Caco-2 (cell line): ENCODE data around the gene MYO1E. TPM values are rescaled to one million over a fixed set of nuclear protein-coding genes. Genes with fewer than 3 reads are reported as not detected.

ENCODE experiments used
- BruUV-seq: library from RNA; stranded (reverse); fragments of 400-500 nt; replicated peaks from 2 replicates; lab custom pipeline; 2021; lab: Mats Ljungman, UMichigan
- CTCF ChIA-PET: fragments of 300-600 bp; sonication (Branson Sonifier 250); formaldehyde crosslinking; loops from one replicate; lab custom pipeline; 2022; ENCODE audit warnings: antibody characterized with exemption; lab: Charles Lee
- POLR2A ChIA-PET: fragments of 300-600 bp; sonication (Branson Sonifier 250); formaldehyde crosslinking; loops from one replicate; lab custom pipeline; 2022; ENCODE audit warnings: antibody characterized with exemption; lab: Charles Lee
- DNase-seq, 2 experiments: peaks; one replicate each; pipeline versions ENCODE4 v3.0.0 to v3.0.0-alpha.2; 2020 to 2022
- H3K27me3 ChIP-seq: replicated peaks from 2 replicates; pipeline ENCODE4 v1.6.0; 2011; ENCODE audit warnings: low read length; ENCODE audit not compliant: control insufficient read depth, insufficient read depth
- H3K36me3 ChIP-seq: 2 replicates; pipeline ENCODE4 v1.5.1; 2011; ENCODE audit warnings: low read length; ENCODE audit not compliant: control insufficient read depth, insufficient read depth
- H3K4me1 ChIP-seq: fragments of 250-450 bp; sonication (Bioruptor Pico); 2 replicates; pipeline ENCODE4 v1.5.1; 2020; ENCODE audit warnings: mild to moderate bottlenecking
- H3K4me3 ChIP-seq: 2 replicates; pipeline ENCODE4 v1.5.1; 2011; ENCODE audit warnings: low read depth, mild to moderate bottlenecking, control low read depth, low read length
- H3K9me3 ChIP-seq: fragments of 250-450 bp; sonication (Bioruptor Pico); 2 replicates; pipeline ENCODE4 v1.5.1; 2020; ENCODE audit warnings: mild to moderate bottlenecking, moderate library complexity
- H3K27ac Mint-ChIP-seq: one replicate; pipeline ENCODE4 v1.8.0; 2022; ENCODE audit warnings: mixed read lengths; ENCODE audit not compliant: unreplicated experiment
- H3K27me3 Mint-ChIP-seq: one replicate; pipeline ENCODE4 v1.8.0; 2022; ENCODE audit warnings: mixed read lengths; ENCODE audit not compliant: insufficient read depth, unreplicated experiment
- H3K36me3 Mint-ChIP-seq: one replicate; pipeline ENCODE4 v1.8.0; 2022; ENCODE audit warnings: mild to moderate bottlenecking, mixed read lengths; ENCODE audit not compliant: insufficient read depth, unreplicated experiment
- H3K4me1 Mint-ChIP-seq: one replicate; pipeline ENCODE4 v1.8.0; 2022; ENCODE audit warnings: low read depth, mixed read lengths; ENCODE audit not compliant: unreplicated experiment
- H3K4me3 Mint-ChIP-seq: one replicate; pipeline ENCODE4 v1.8.0; 2022; ENCODE audit warnings: mild to moderate bottlenecking, moderate library complexity, mixed read lengths; ENCODE audit not compliant: unreplicated experiment
- H3K9me3 Mint-ChIP-seq: one replicate; pipeline ENCODE4 v1.8.0; 2022; ENCODE audit warnings: mixed read lengths; ENCODE audit not compliant: unreplicated experiment
- CTCF ChIP-seq, 2 experiments: fragments of 200-600 bp in 1 of 2; IDR thresholded peaks; 1 replicate in 1 of 2; 2 replicates in 1 of 2; pipeline versions ENCODE4 v1.5.1 to v1.8.0; 2011 to 2022; ENCODE audit warnings: antibody characterized with exemption in 1 of 2, control low read depth in 1 of 2, inconsistent platforms in 1 of 2, low read depth in 1 of 2, low read length in 1 of 2, mild to moderate bottlenecking in 1 of 2, moderate library complexity in 1 of 2; ENCODE audit not compliant: insufficient read depth in 1 of 2, severe bottlenecking in 1 of 2, unreplicated experiment in 1 of 2
- intact Hi-C: fragments of 100-400 bp; cut with micrococcal nuclease; formaldehyde crosslinking; loops from one replicate; pipeline ENCODE4 v1.10.0; 2022; ENCODE audit not compliant: unreplicated experiment
- total RNA-seq: library from RNA; stranded (reverse); gene quantifications from 2 replicates; pipeline ENCODE4 v1.2.3, GENCODE V29; 2022

The MYO1E gene
- total RNA-seq, 1 experiment from 2014 or later: 187 TPM

GRCh38 chr15:59329091-59329490 lies 43.6 kb downstream of the MYO1E start:
- no peaks in the 10 kb centered on the region for H3K27me3 Mint-ChIP-seq
- peak overlapping the region; percentile 83 for H3K27ac Mint-ChIP-seq
- DNase-seq: no peak
- Histone ChIP-seq H3K4me3 (no peak overlapping the region), H3K9me3 (no peaks in the 10 kb centered on the region), H3K27me3 (no peaks in the 10 kb centered on the region), H3K4me1 (peaks cover 36% of the 10 kb centered on the region), H3K36me3 (no peaks in the 10 kb centered on the region)
- peak overlapping the region; percentile 46 for H3K4me3 Mint-ChIP-seq
- intact Hi-C loops: no loop called here
- BruUV-seq: no TSS peak
- H3K9me3 Mint-ChIP-seq: no peaks in the 10 kb centered on the region
- TF ChIP-seq CTCF (IDR thresholded peaks at IDR 0.05; ENCODE audit: insufficient read depth in 1 of 2, low read depth in 1 of 2, low read length in 1 of 2, severe bottlenecking in 1 of 2, unreplicated experiment in 1 of 2): no peak
- peaks cover 23% of the 10 kb centered on the region for H3K36me3 Mint-ChIP-seq
- ChIA-PET POLR2A (interaction anchor here (1.5 kb wide), 1 partner anchor 44 kb away, joined by 6 read pairs; the partner anchor contains the start of gene MYO1E), CTCF (no interaction called here)
- peaks cover 32% of the 10 kb centered on the region for H3K4me1 Mint-ChIP-seq

GRCh38 chr15:59327942-59328341 lies 44.7 kb downstream of the MYO1E start:
- no peak for TF ChIP-seq CTCF (IDR thresholded peaks at IDR 0.05; ENCODE audit: insufficient read depth in 1 of 2, low read depth in 1 of 2, low read length in 1 of 2, severe bottlenecking in 1 of 2, unreplicated experiment in 1 of 2)
- Mint-ChIP-seq H3K9me3 (no peaks in the 10 kb centered on the region), H3K4me3 (no peak overlapping the region), H3K4me1 (peaks cover 22% of the 10 kb centered on the region), H3K27me3 (no peaks in the 10 kb centered on the region), H3K36me3 (peaks cover 28% of the 10 kb centered on the region), H3K27ac (peak overlapping the region; percentile 20)
- Histone ChIP-seq H3K36me3 (no peaks in the 10 kb centered on the region), H3K27me3 (no peaks in the 10 kb centered on the region), H3K4me1 (peaks cover 36% of the 10 kb centered on the region), H3K4me3 (no peak overlapping the region), H3K9me3 (no peaks in the 10 kb centered on the region)
- intact Hi-C loops: no loop called here
- DNase-seq: no peak
- BruUV-seq: no TSS peak
- ChIA-PET POLR2A (no interaction called here), CTCF (no interaction called here)

DNA sequence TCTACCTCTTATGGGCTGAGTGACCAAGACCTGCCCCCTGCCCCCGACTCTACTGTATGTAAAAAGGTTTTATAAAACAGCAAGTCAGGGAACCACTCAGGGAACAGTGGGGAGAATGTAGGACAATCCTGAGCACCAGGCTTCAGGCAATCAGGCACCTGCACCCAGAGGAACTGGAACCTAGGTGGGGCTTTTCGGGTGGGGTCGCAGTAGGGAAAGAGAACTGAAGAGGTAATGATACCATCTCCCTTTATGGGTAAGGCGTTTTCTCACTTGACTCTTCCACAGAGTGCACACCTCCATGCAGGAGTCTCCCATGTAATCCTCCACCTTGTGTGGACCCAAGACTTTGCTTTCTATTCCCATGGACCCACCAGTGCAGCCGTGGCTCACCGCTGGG lies 45.8 kb downstream of the MYO1E start:
- H3K4me1 ChIP-seq: peaks cover 33% of the 10 kb centered on the region
- no peaks in the 10 kb centered on the region for H3K27me3 ChIP-seq
- H3K4me3 ChIP-seq: no peak overlapping the region
- ChIA-PET POLR2A (no interaction called here), CTCF (interaction anchor here (1.1 kb wide), 1 partner anchor 12 kb away, joined by 3 read pairs; no protein-coding TSS in a partner anchor)
- intact Hi-C loops: no loop called here
- H3K36me3 Mint-ChIP-seq: peaks cover 28% of the 10 kb centered on the region
- H3K9me3 ChIP-seq: no peaks in the 10 kb centered on the region
- no peak overlapping the region for H3K27ac Mint-ChIP-seq
- DNase-seq: no peak
- no peak for TF ChIP-seq CTCF (IDR thresholded peaks at IDR 0.05; ENCODE audit: insufficient read depth in 1 of 2, low read depth in 1 of 2, low read length in 1 of 2, severe bottlenecking in 1 of 2, unreplicated experiment in 1 of 2)
- H3K4me3 Mint-ChIP-seq: no peak overlapping the region
- no peaks in the 10 kb centered on the region for H3K27me3 Mint-ChIP-seq
- no peaks in the 10 kb centered on the region for H3K36me3 ChIP-seq
- peaks cover 15% of the 10 kb centered on the region for H3K4me1 Mint-ChIP-seq
- no peaks in the 10 kb centered on the region for H3K9me3 Mint-ChIP-seq
- no TSS peak for BruUV-seq
